GM12872 (cell line): ENCODE measurements around the gene CHST4.

Experiments used
- TF ChIP-seq, protein P1 (sequence below): IDR thresholded peaks from 3 replicates; pipeline ENCODE4 v1.5.1; 2011; ENCODE audit warnings: low read depth, mild to moderate bottlenecking, low read length, moderate library complexity; ENCODE audit not compliant: insufficient read depth

Gene CHST4

DNA sequence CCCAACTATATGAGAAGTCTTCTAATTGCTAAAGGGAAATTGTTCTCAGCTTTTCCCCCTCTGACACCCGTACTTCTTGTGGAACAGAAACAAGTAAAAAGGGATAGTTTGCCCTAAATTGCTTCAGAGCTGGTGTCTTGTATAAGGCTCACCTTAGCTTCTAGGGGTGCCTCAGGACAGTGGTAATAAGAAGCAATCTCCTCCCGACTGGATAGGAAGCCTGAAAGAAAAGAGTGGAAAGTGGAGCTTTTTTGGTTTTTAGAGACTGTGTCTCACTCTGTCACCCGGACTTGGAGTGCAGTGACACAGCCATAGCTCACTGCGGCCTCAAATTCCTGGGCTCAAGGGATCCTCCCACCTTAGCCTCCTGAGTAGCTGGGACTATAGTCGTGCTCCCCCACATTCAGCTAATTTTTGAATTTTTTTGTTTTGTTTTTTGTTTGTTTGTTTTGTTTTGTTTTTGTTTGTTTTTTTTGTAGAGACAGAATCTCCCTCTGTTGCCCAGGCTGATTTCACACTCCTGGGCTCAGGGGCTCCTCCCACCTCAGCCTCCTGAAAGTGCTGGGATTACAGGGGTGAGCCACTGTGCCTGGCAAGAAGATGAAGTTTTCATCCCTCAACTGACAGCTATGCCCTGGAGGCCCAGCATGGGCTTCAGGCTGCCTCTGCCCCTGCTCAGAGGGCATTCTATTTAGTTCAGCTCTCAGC lies 47.3 kb downstream of the CHST4 start:
- TF ChIP-seq, protein P1, sequence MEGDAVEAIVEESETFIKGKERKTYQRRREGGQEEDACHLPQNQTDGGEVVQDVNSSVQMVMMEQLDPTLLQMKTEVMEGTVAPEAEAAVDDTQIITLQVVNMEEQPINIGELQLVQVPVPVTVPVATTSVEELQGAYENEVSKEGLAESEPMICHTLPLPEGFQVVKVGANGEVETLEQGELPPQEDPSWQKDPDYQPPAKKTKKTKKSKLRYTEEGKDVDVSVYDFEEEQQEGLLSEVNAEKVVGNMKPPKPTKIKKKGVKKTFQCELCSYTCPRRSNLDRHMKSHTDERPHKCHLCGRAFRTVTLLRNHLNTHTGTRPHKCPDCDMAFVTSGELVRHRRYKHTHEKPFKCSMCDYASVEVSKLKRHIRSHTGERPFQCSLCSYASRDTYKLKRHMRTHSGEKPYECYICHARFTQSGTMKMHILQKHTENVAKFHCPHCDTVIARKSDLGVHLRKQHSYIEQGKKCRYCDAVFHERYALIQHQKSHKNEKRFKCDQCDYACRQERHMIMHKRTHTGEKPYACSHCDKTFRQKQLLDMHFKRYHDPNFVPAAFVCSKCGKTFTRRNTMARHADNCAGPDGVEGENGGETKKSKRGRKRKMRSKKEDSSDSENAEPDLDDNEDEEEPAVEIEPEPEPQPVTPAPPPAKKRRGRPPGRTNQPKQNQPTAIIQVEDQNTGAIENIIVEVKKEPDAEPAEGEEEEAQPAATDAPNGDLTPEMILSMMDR = no peak

DNA sequence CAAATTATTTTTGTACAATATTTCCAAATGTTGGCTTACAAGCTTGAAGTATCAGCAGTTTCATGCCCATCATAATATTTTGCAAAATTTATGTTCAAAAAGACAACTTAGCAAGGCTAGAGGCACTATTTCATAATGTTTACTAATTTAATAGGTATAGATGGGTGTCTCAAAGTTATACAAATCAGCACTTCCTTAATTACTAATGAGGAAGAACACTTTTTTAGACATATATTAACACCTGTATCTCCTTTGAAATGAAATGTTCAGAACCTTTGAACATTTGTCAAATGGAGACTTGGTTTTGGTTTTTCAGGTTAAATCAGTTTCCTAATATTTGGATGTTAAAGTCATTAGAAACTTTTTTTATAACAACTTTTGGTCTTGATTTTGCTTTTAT lies 48.5 kb downstream of the CHST4 start:
- TF ChIP-seq, protein P1 = no peak

DNA sequence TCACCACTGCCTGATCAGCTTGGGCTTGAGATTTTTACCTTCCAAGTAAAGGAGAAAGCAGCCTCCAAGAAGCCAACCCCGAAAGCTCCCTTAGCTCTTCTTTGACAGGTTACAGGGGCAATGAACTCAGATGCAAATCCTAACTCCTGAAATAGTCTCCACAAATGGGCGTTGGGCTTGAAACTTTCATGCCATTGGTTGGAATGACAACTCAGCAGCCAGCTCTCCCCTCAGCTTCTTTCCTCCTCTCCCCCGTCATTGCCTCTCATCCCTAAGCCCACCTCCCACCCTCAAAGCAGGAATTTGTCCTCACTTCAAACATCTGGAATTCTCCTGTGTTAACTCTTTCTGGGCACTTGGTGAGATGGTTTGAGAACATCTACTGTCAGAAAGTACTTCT lies 50.7 kb downstream of the CHST4 start, which contains the start of gene TAT:
Gene TAT (minus strand): TSS at position 122 of the 400 bp plus-strand sequence. CDS start 677 bp downstream, outside the sequence.
- TF ChIP-seq, protein P1 = no peak

DNA sequence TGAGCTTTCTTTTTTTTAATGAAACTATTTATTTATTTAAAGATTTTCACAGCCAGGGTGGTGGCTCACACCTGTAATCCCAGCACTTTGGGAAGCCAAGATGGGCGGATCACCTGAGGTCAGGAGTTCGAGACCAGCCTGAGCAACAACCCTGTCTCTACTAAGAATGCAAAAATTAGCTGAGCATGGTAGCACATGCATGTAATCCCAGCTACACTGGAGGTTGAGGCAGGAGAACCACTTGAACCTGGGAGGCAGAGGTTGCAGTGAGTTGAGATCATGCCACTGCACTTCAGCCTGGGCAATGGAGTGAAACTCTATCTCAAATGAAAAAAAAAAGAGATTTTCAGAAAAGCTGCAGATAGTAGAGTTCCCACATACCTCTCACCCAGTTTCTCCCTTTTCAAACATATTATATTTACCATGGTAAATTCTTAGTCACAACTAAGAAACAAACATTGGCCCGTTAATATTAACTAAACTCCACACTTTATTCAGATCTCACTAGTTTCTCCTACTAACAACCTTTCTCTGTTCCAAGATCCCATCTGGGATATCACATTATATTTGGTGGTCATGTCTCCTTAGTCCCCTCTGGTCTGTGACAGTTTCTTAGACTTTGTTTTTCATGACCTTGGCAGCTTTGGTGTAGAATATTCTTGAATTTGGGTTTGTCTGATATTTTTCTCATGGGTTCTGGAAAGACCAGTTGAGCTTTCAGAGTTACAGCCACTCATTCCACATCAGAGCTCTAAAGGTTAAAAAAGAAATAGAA lies 58.5 kb downstream of the CHST4 start:
- TF ChIP-seq, protein P1 = no peak

DNA sequence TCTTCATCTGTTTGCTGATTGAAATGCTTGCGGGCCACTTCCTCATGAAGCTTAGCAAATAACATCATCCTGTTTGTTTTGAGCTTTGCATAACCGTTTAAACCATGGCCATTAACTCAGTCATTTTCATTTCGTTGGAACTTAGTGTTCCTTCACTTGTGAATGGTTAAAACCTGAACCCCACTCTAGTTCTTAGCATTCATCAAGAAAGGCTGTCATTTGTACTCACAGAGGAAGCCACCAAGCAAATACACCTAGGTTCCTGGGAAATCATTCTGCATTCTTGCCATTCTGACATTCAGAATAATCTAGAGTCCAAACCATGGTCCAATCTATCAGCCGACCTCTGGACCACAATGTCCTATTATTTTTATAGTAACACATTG lies 59.1 kb downstream of the CHST4 start:
- TF ChIP-seq, protein P1 = no peak
